ENCODE measurements around the gene DEPP1. TPM values are rescaled to one million over a fixed set of nuclear protein-coding genes. Genes with fewer than 3 reads are reported as not detected.
A peak's percentile ranks its signal among the peaks of the same experiment; 100 is the strongest.

Gene DEPP1
- total and polyA plus RNA-seq, 2 of the 13 experiments (the other 11 are each of a cell fraction or from before 2014, with no cell fraction given), result 14.8 to 270 TPM

GRCh38 chr10:44979281-44980191 is 927 bp upstream of the DEPP1 start (continued):
- TF ChIP-seq ZNF18 (CRISPR knock-in tag; IDR thresholded peaks at IDR 0.05; ENCODE audit: insufficient replicate concordance) (no peak), GATA4 (IDR thresholded peaks at IDR 0.05; ENCODE audit: borderline replicate concordance, low read depth) (no peak), ZNF512 (CRISPR knock-in tag; IDR thresholded peaks at IDR 0.05) (no peak), ELF1 (CRISPR knock-in tag; IDR thresholded peaks at IDR 0.05) (no peak), HNRNPLL (IDR thresholded peaks at IDR 0.05; ENCODE audit: low read depth, low read length, poor library complexity, severe bottlenecking) (no peak), PHF8 (CRISPR knock-in tag; IDR thresholded peaks at IDR 0.05) (peak; percentile 7; the same call in 1 of the 2 replicates), JARID2 (CRISPR knock-in tag; IDR thresholded peaks at IDR 0.05; ENCODE audit: insufficient replicate concordance) (no peak), NCOR1 (IDR thresholded peaks at IDR 0.05; ENCODE audit: borderline replicate concordance, low read length) (no peak), ZSCAN5A (CRISPR knock-in tag; IDR thresholded peaks at IDR 0.05; ENCODE audit: borderline replicate concordance) (no peak), CBFB (CRISPR knock-in tag; IDR thresholded peaks at IDR 0.05) (no peak), ZNF816 (CRISPR knock-in tag; IDR thresholded peaks at IDR 0.05; ENCODE audit: borderline replicate concordance) (no peak), ZBTB8A (CRISPR knock-in tag; IDR thresholded peaks at IDR 0.05; ENCODE audit: borderline replicate concordance, low read depth) (no peak), ZNF747 (CRISPR knock-in tag; IDR thresholded peaks at IDR 0.05; ENCODE audit: borderline replicate concordance) (no peak), SNAPC2 (CRISPR knock-in tag; IDR thresholded peaks at IDR 0.05) (0 out of 2 replicates have a peak, but pooled peaks have one; percentile 44), ZBTB26 (CRISPR knock-in tag; IDR thresholded peaks at IDR 0.05; ENCODE audit: borderline replicate concordance) (no peak), SP1 (IDR thresholded peaks at IDR 0.05) (no peak), SP1 (CRISPR knock-in tag; IDR thresholded peaks at IDR 0.05) (no peak), KMT2B (CRISPR knock-in tag; IDR thresholded peaks at IDR 0.05) (no peak), EP300 (IDR thresholded peaks at IDR 0.05; ENCODE audit: low read depth in 2 of 2, low read length in 2 of 2) (no peak), EP300 (CRISPR knock-in tag; IDR thresholded peaks at IDR 0.05; ENCODE audit: borderline replicate concordance) (no peak)
